ENCODE measurements around the gene AMZ2. TPM values are rescaled to one million over a fixed set of nuclear protein-coding genes. Genes with fewer than 3 reads are reported as not detected.
"Not testable (repeated sequence)": the region's sequence is repeated elsewhere in the genome, so short reads cannot be mapped to it uniquely, and the experiment has no call there.

The AMZ2 gene
- total RNA-seq, 2 donors from 2014 or later = 31.5 to 44.1 TPM

GRCh38 chr17:68210570-68211315 is 37.1 kb upstream of the AMZ2 start:
- H3K36me3 ChIP-seq = no peaks in the 10 kb centered on the region
- no peak for TF ChIP-seq CTCF (IDR thresholded peaks at IDR 0.05)
- DNase-seq = no peak
- no peak overlapping the region for H3K9ac ChIP-seq (ENCODE audit: low read depth in 2 of 2, low read length in 2 of 2)
- intact Hi-C loops (cut with DNase I) = no loop called here
- H3K27ac ChIP-seq = no peak overlapping the region
- H3K4me1 ChIP-seq = no peaks in the 10 kb centered on the region
- H3K9me3 ChIP-seq = no peaks in the 10 kb centered on the region
- no peaks in the 10 kb centered on the region for H3K27me3 ChIP-seq
- H3K4me3 ChIP-seq = no peak overlapping the region

- DNase-seq; H3K9me3 ChIP-seq; H3K27ac ChIP-seq; H3K36me3 ChIP-seq; H3K27me3 ChIP-seq; H3K4me3 ChIP-seq; H3K9ac ChIP-seq (ENCODE audit: low read depth in 2 of 2, low read length in 2 of 2); H3K4me1 ChIP-seq; intact Hi-C loops (cut with DNase I): not testable (repeated sequence)
These were observed 34.1 kb upstream of the AMZ2 start for GRCh38 chr17:68213428-68214411.

GRCh38 chr17:68215453-68215852 is 32.4 kb upstream of the AMZ2 start:
- H3K27ac ChIP-seq; H3K9ac ChIP-seq (ENCODE audit: low read depth in 2 of 2, low read length in 2 of 2); H3K4me3 ChIP-seq; DNase-seq; H3K36me3 ChIP-seq; H3K4me1 ChIP-seq; H3K27me3 ChIP-seq; H3K9me3 ChIP-seq; intact Hi-C loops (cut with DNase I): not testable (repeated sequence)

- H3K9me3 ChIP-seq; H3K4me1 ChIP-seq; H3K27ac ChIP-seq; H3K27me3 ChIP-seq; H3K4me3 ChIP-seq; H3K9ac ChIP-seq (ENCODE audit: low read depth in 2 of 2, low read length in 2 of 2); H3K36me3 ChIP-seq; DNase-seq; intact Hi-C loops (cut with DNase I): not testable (repeated sequence)
These were observed 28.4 kb upstream of the AMZ2 start for GRCh38 chr17:68219429-68219828.

- H3K4me1 ChIP-seq; H3K9me3 ChIP-seq; H3K9ac ChIP-seq (ENCODE audit: low read depth in 2 of 2, low read length in 2 of 2); intact Hi-C loops (cut with DNase I); DNase-seq; H3K4me3 ChIP-seq; H3K36me3 ChIP-seq; H3K27ac ChIP-seq; H3K27me3 ChIP-seq: not testable (repeated sequence)
These were observed 27.7 kb upstream of the AMZ2 start for GRCh38 chr17:68220186-68220585.

GRCh38 chr17:68220786-68221185 is 27.1 kb upstream of the AMZ2 start:
- intact Hi-C loops (cut with DNase I); H3K9ac ChIP-seq (ENCODE audit: low read depth in 2 of 2, low read length in 2 of 2); DNase-seq: not testable (repeated sequence)

GRCh38 chr17:68221786-68222185 is 26.1 kb upstream of the AMZ2 start:
- Histone ChIP-seq H3K4me3 (no peak overlapping the region), H3K4me1 (no peaks in the 10 kb centered on the region), H3K36me3 (no peaks in the 10 kb centered on the region), H3K27me3 (no peaks in the 10 kb centered on the region), H3K9ac (ENCODE audit: low read depth in 2 of 2, low read length in 2 of 2) (no peak overlapping the region), H3K9me3 (no peaks in the 10 kb centered on the region), H3K27ac (no peak overlapping the region)
- no peak for DNase-seq
- no peak for TF ChIP-seq CTCF (IDR thresholded peaks at IDR 0.05)
- intact Hi-C loops (cut with DNase I) = no loop called here

More at GRCh38 chr17:68220786-68221185, 27.1 kb upstream of the AMZ2 start:
- not testable (repeated sequence) for H3K4me1 ChIP-seq, H3K27me3 ChIP-seq, H3K36me3 ChIP-seq, H3K9me3 ChIP-seq, H3K27ac ChIP-seq, H3K4me3 ChIP-seq

Data from colonic mucosa (tissue), 4 donors.